Ishikawa (cell line): ENCODE measurements around the gene PDE4B.

Source experiments
- CREB1 ChIP-seq: IDR thresholded peaks from 2 replicates; pipeline ENCODE4 v1.6.1; 2012; ENCODE audit warnings: low read depth
- EGR1 ChIP-seq: IDR thresholded peaks from 2 replicates; pipeline ENCODE4 v1.6.1; 2012
- EP300 ChIP-seq: IDR thresholded peaks from 2 replicates; pipeline ENCODE4 v1.6.1; 2012; ENCODE audit warnings: borderline replicate concordance
- TAF1 ChIP-seq: IDR thresholded peaks from 2 replicates; pipeline ENCODE4 v1.6.1; 2012; ENCODE audit warnings: low read depth, mild to moderate bottlenecking
- YY1 ChIP-seq: IDR thresholded peaks from 2 replicates; pipeline ENCODE4 v1.6.1; 2012; ENCODE audit warnings: low read depth
- TF ChIP-seq, protein P1 (sequence below): IDR thresholded peaks from 2 replicates; pipeline ENCODE4 v1.6.1; 2012
- TF ChIP-seq, protein P2 (sequence below): IDR thresholded peaks from 2 replicates; pipeline ENCODE4 v1.6.1; 2012
- TF ChIP-seq, protein P3 (sequence below): IDR thresholded peaks from 2 replicates; pipeline ENCODE4 v1.6.1; 2012; ENCODE audit warnings: low read depth, mild to moderate bottlenecking

DNA sequence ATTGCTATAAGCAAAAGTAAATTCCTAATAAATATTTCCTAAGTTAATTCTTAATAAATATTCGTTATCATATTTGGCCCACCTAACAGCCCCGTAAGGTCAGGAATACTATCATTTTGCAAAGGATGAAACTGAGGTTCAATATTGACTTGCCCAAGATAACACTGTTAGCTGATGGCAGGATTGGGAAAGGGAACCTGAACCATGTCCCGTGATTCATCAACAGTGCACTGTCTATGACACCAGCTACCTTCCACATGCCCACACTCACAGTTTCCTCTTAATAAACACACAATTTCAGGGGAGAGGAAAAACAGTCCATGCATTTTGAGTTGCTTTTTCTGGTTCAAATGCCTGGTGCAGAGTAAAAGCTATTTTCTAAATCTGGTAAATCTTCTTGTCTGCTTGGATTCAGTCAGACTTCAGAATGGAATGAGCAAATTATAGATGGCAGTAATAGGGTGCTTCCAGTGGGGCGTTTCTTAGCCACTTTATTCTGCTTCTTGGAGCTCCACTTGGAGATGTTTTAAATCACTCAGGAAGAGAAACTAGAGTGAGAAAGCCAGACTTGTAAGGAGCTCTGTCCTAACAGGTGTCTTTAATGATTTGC lies 354.6 kb downstream of the PDE4B start:
- TF ChIP-seq, protein P1, sequence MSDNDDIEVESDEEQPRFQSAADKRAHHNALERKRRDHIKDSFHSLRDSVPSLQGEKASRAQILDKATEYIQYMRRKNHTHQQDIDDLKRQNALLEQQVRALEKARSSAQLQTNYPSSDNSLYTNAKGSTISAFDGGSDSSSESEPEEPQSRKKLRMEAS = no peak
- TF ChIP-seq YY1 (no peak), EP300 (no peak), CREB1 (no peak), TAF1 (no peak), EGR1 (no peak)
- TF ChIP-seq, protein P2, sequence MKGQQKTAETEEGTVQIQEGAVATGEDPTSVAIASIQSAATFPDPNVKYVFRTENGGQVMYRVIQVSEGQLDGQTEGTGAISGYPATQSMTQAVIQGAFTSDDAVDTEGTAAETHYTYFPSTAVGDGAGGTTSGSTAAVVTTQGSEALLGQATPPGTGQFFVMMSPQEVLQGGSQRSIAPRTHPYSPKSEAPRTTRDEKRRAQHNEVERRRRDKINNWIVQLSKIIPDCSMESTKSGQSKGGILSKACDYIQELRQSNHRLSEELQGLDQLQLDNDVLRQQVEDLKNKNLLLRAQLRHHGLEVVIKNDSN = no peak
- TF ChIP-seq, protein P3, sequence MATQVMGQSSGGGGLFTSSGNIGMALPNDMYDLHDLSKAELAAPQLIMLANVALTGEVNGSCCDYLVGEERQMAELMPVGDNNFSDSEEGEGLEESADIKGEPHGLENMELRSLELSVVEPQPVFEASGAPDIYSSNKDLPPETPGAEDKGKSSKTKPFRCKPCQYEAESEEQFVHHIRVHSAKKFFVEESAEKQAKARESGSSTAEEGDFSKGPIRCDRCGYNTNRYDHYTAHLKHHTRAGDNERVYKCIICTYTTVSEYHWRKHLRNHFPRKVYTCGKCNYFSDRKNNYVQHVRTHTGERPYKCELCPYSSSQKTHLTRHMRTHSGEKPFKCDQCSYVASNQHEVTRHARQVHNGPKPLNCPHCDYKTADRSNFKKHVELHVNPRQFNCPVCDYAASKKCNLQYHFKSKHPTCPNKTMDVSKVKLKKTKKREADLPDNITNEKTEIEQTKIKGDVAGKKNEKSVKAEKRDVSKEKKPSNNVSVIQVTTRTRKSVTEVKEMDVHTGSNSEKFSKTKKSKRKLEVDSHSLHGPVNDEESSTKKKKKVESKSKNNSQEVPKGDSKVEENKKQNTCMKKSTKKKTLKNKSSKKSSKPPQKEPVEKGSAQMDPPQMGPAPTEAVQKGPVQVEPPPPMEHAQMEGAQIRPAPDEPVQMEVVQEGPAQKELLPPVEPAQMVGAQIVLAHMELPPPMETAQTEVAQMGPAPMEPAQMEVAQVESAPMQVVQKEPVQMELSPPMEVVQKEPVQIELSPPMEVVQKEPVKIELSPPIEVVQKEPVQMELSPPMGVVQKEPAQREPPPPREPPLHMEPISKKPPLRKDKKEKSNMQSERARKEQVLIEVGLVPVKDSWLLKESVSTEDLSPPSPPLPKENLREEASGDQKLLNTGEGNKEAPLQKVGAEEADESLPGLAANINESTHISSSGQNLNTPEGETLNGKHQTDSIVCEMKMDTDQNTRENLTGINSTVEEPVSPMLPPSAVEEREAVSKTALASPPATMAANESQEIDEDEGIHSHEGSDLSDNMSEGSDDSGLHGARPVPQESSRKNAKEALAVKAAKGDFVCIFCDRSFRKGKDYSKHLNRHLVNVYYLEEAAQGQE = no peak
